HepG2 (cell line): Measurements from ENCODE around the gene ARVCF. TPM values are rescaled to one million over a fixed set of nuclear protein-coding genes. Genes with fewer than 3 reads are reported as not detected.

Experiments used
- FOXP1 ChIP-seq, 2 experiments: fragments of 450-650 bp in 1 of 2; IDR thresholded peaks; 2 replicates each; pipeline ENCODE4 v1.6.1; 2017 to 2018; ENCODE audit warnings: antibody characterized with exemption in 1 of 2
- HDAC6 ChIP-seq: fragments of 200-600 bp; sonication (generic); IDR thresholded peaks from 2 replicates; pipeline ENCODE4 v1.7.0; 2017; ENCODE audit warnings: mild to moderate bottlenecking, antibody characterized with exemption, low read length, low read depth
- HIVEP1 ChIP-seq: sonication (generic); formaldehyde crosslinking; IDR thresholded peaks from 2 replicates; pipeline ENCODE4 v1.4.0; 2020; ENCODE audit warnings: mild to moderate bottlenecking, missing genetic modification reagents
- HNRNPK ChIP-seq: fragments of 200-400 bp; formaldehyde crosslinking; IDR thresholded peaks from 2 replicates; pipeline ENCODE4 v1.6.1; 2018; ENCODE audit warnings: low read length, low read depth, moderate library complexity, mild to moderate bottlenecking; ENCODE audit not compliant: poor library complexity, severe bottlenecking
- HOXD1 ChIP-seq: sonication (generic); formaldehyde crosslinking; IDR thresholded peaks from 2 replicates; pipeline ENCODE4 v1.5.0; 2020; ENCODE audit warnings: missing genetic modification reagents
- KLF6 ChIP-seq: IDR thresholded peaks from 2 replicates; pipeline ENCODE4 v1.8.0; 2016; ENCODE audit warnings: missing biosample characterization, missing genetic modification reagents
- MED1 ChIP-seq: sonication (generic); formaldehyde crosslinking; IDR thresholded peaks from 2 replicates; pipeline ENCODE4 v1.4.0; 2020; ENCODE audit warnings: missing genetic modification reagents
- MTF1 ChIP-seq: sonication (generic); formaldehyde crosslinking; IDR thresholded peaks from 2 replicates; pipeline ENCODE4 v1.5.0; 2020; ENCODE audit warnings: missing genetic modification reagents
- NFRKB ChIP-seq: fragments of 450-650 bp; IDR thresholded peaks from 2 replicates; pipeline ENCODE4 v1.6.1; 2017
- NONO ChIP-seq, 2 experiments: fragments of 450-650 bp in 1 of 2; sonication (generic) in 1 of 2; formaldehyde crosslinking in 1 of 2; IDR thresholded peaks in 1 of 2; conservative IDR thresholded peaks in 1 of 2; 2 replicates each; pipeline versions ENCODE4 v1.6.1 to v1.8.0; 2017 to 2022; ENCODE audit warnings: mild to moderate bottlenecking in 1 of 2, missing genetic modification reagents in 1 of 2, moderate library complexity in 1 of 2
- PRDM4 ChIP-seq: sonication (generic); formaldehyde crosslinking; IDR thresholded peaks from 2 replicates; pipeline ENCODE4 v1.9.0; 2021; ENCODE audit warnings: missing genetic modification reagents, borderline replicate concordance
- RXRB ChIP-seq: IDR thresholded peaks from 2 replicates; pipeline ENCODE4 v1.6.1; 2016; ENCODE audit warnings: borderline replicate concordance, missing genetic modification reagents, missing compliant biosample characterization
- SIN3B ChIP-seq: fragments of 150-350 bp; IDR thresholded peaks from 2 replicates; pipeline ENCODE4 v1.6.1; 2014; ENCODE audit warnings: low read length
- SP140L ChIP-seq: sonication (generic); formaldehyde crosslinking; IDR thresholded peaks from 2 replicates; pipeline ENCODE4 v1.4.0; 2020; ENCODE audit warnings: missing genetic modification reagents, borderline replicate concordance
- ZBTB7A ChIP-seq: sonication (generic); formaldehyde crosslinking; IDR thresholded peaks from 2 replicates; pipeline ENCODE4 v1.8.0; 2022; ENCODE audit warnings: mild to moderate bottlenecking, missing genetic modification reagents
- ZFP62 ChIP-seq: sonication (generic); formaldehyde crosslinking; IDR thresholded peaks from 2 replicates; pipeline ENCODE4 v1.4.0; 2020; ENCODE audit warnings: missing genetic modification reagents
- ZFY ChIP-seq: sonication (generic); formaldehyde crosslinking; IDR thresholded peaks from 2 replicates; pipeline ENCODE4 v1.4.0; 2020; ENCODE audit warnings: missing genetic modification reagents
- ZNF121 ChIP-seq: sonication (generic); formaldehyde crosslinking; IDR thresholded peaks from 2 replicates; pipeline ENCODE4 v1.5.0; 2020; ENCODE audit warnings: mild to moderate bottlenecking, missing genetic modification reagents
- ZNF24 ChIP-seq: fragments of 450-650 bp; IDR thresholded peaks from 2 replicates; pipeline ENCODE4 v1.6.1; 2017; ENCODE audit warnings: antibody characterized with exemption, mild to moderate bottlenecking
- ZNF326 ChIP-seq: sonication (generic); formaldehyde crosslinking; IDR thresholded peaks from 2 replicates; pipeline ENCODE4 v1.4.0; 2020; ENCODE audit warnings: missing genetic modification reagents, borderline replicate concordance
- ZNF407 ChIP-seq: sonication (generic); formaldehyde crosslinking; IDR thresholded peaks from one replicate; pipeline ENCODE4 v1.5.1; 2020; ENCODE audit warnings: mild to moderate bottlenecking, missing genetic modification reagents; ENCODE audit errors: not compliant biosample characterization
- ZNF501 ChIP-seq: sonication (generic); formaldehyde crosslinking; IDR thresholded peaks from 2 replicates; pipeline ENCODE4 v1.5.1; 2020; ENCODE audit warnings: mild to moderate bottlenecking, moderate library complexity, missing genetic modification reagents
- ZNF674 ChIP-seq: sonication (generic); formaldehyde crosslinking; IDR thresholded peaks from 2 replicates; pipeline ENCODE4 v1.5.0; 2020; ENCODE audit warnings: low read depth, mild to moderate bottlenecking, missing genetic modification reagents
- polyA plus RNA-seq, 8 experiments: library from polyadenylated mRNA; depleted of rRNA in 3 of 8; stranded (reverse) in 7 of 8; unstranded in 1 of 8; fragments of >200 nt; fragmentation: Illumina TruSeq in 4 of 8; extraction: Trizol in 4 of 8; gene quantifications; 2 replicates each; pipeline versions ENCODE4 v1.2.1 to v1.2.3, GENCODE V29; 2011 to 2016; ENCODE audit warnings: low read depth in 4 of 8, missing spikeins in 1 of 8, mixed read lengths in 1 of 8; ENCODE audit not compliant: insufficient read depth in 1 of 8
- total RNA-seq, 5 experiments: library from RNA; depleted of rRNA; stranded (reverse); fragments of >200 nt; fragmentation: Illumina TruSeq; extraction: Trizol; gene quantifications; 2 replicates each; pipeline ENCODE4 v1.2.3, GENCODE V29; 2016; ENCODE audit warnings: low read depth in 1 of 5

Gene ARVCF
- total and polyA plus RNA-seq, 2 of the 13 experiments (the other 11 are each of a cell fraction or from before 2014, with no cell fraction given) = 16.4 to 17.7 TPM

- TF ChIP-seq MTF1 (CRISPR knock-in tag) = no peak
- TF ChIP-seq HDAC6 = no peak
- TF ChIP-seq ZNF501 (CRISPR knock-in tag) = no peak
- no peak for TF ChIP-seq KLF6 (CRISPR knock-in tag)
- TF ChIP-seq ZNF407 = no peak
- TF ChIP-seq HNRNPK = no peak
- no peak for TF ChIP-seq PRDM4 (CRISPR knock-in tag)
- TF ChIP-seq ZBTB7A (CRISPR knock-in tag) = no peak
- no peak for TF ChIP-seq NFRKB
- TF ChIP-seq MED1 = no peak
- no peak for TF ChIP-seq HOXD1 (CRISPR knock-in tag)
- no peak for TF ChIP-seq FOXP1 (IDR thresholded peaks at IDR 0.05)
- no peak for TF ChIP-seq FOXP1 (CRISPR knock-in tag; IDR thresholded peaks at IDR 0.05)
- TF ChIP-seq ZNF24 = no peak
- no peak for TF ChIP-seq SP140L (CRISPR knock-in tag)
- TF ChIP-seq ZNF674 (CRISPR knock-in tag) = no peak
- TF ChIP-seq SIN3B = no peak
- TF ChIP-seq ZFY (CRISPR knock-in tag) = no peak; the same call in 1 of the 2 replicates
- TF ChIP-seq HIVEP1 (CRISPR knock-in tag) = no peak
- TF ChIP-seq ZNF326 = no peak
- TF ChIP-seq NONO (IDR thresholded peaks at IDR 0.05) = no peak
- no peak for TF ChIP-seq NONO (CRISPR knock-in tag; conservative IDR thresholded peaks at IDR 0.05)
- no peak for TF ChIP-seq RXRB (CRISPR knock-in tag)
- no peak for TF ChIP-seq ZNF121 (CRISPR knock-in tag)
- TF ChIP-seq ZFP62 (CRISPR knock-in tag) = no peak
These were observed 59.2 kb downstream of the ARVCF start (continued) for GRCh38 chr22:19957445-19957844.
